ES-I3 (cell line): ENCODE results near the gene ZNF823.
A peak's percentile ranks its signal among the peaks of the same experiment; 100 is the strongest.

Source experiments
- H3K36me3 ChIP-seq: 2 replicates; pipeline ENCODE4 v1.6.1; 2013; ENCODE audit warnings: mild to moderate bottlenecking, low read length, control low read depth, moderate library complexity; ENCODE audit not compliant: insufficient read depth
- H3K4me1 ChIP-seq: 2 replicates; pipeline ENCODE4 v1.6.1; 2013; ENCODE audit warnings: mild to moderate bottlenecking, control low read depth, low read length; ENCODE audit not compliant: insufficient read depth
- H3K9ac ChIP-seq: 2 replicates; pipeline ENCODE4 v1.6.1; 2013; ENCODE audit warnings: low read depth, mild to moderate bottlenecking, low read length, moderate library complexity
- H3K9me3 ChIP-seq: 2 replicates; pipeline ENCODE4 v1.6.1; 2013; ENCODE audit warnings: mild to moderate bottlenecking, low read length, moderate library complexity; ENCODE audit not compliant: control insufficient read depth, insufficient read depth

The ZNF823 gene

GRCh38 chr19:11759805-11760204 lies 21.1 kb upstream of the ZNF823 start:
- H3K9ac ChIP-seq, result no peak overlapping the region
- no peaks in the 10 kb centered on the region for H3K4me1 ChIP-seq
- H3K9me3 ChIP-seq, result peaks cover 6% of the 10 kb centered on the region; the same call in 1 of the 2 replicates
- no peaks in the 10 kb centered on the region for H3K36me3 ChIP-seq

GRCh38 chr19:11756965-11757364 lies 18.2 kb upstream of the ZNF823 start:
- Histone ChIP-seq H3K9ac (no peak overlapping the region), H3K4me1 (no peaks in the 10 kb centered on the region), H3K36me3 (no peaks in the 10 kb centered on the region), H3K9me3 (peaks cover 6% of the 10 kb centered on the region)

- H3K36me3 ChIP-seq, result no peaks in the 10 kb centered on the region
- no peaks in the 10 kb centered on the region for H3K4me1 ChIP-seq
- H3K9me3 ChIP-seq, result peaks cover 6% of the 10 kb centered on the region
- no peak overlapping the region for H3K9ac ChIP-seq
Measured at GRCh38 chr19:11754663-11755062, 15.9 kb upstream of the ZNF823 start.

- H3K36me3 ChIP-seq, result no peaks in the 10 kb centered on the region
- H3K9ac ChIP-seq, result no peak overlapping the region
- H3K4me1 ChIP-seq, result no peaks in the 10 kb centered on the region
- peaks cover 5% of the 10 kb centered on the region for H3K9me3 ChIP-seq
Measured at GRCh38 chr19:11752244-11752736, 13.5 kb upstream of the ZNF823 start.

- no peaks in the 10 kb centered on the region for H3K36me3 ChIP-seq
- no peaks in the 10 kb centered on the region for H3K4me1 ChIP-seq
- H3K9me3 ChIP-seq, result no peaks in the 10 kb centered on the region; the same call in 1 of the 2 replicates
- H3K9ac ChIP-seq, result no peak overlapping the region
Measured at GRCh38 chr19:11749751-11750150, 11.0 kb upstream of the ZNF823 start.

GRCh38 chr19:11747277-11747676 lies 8.5 kb upstream of the ZNF823 start:
- H3K36me3 ChIP-seq, result no peaks in the 10 kb centered on the region
- no peak overlapping the region for H3K9ac ChIP-seq
- H3K4me1 ChIP-seq, result no peaks in the 10 kb centered on the region
- H3K9me3 ChIP-seq, result no peaks in the 10 kb centered on the region

GRCh38 chr19:11745869-11746268 lies 7.1 kb upstream of the ZNF823 start:
- H3K36me3 ChIP-seq, result no peaks in the 10 kb centered on the region
- no peak overlapping the region for H3K9ac ChIP-seq
- no peaks in the 10 kb centered on the region for H3K9me3 ChIP-seq
- no peaks in the 10 kb centered on the region for H3K4me1 ChIP-seq

GRCh38 chr19:11737964-11738745 lies 591 bp downstream of the ZNF823 start:
- Histone ChIP-seq H3K9ac (peak overlapping the region; percentile 70), H3K36me3 (no peaks in the 10 kb centered on the region), H3K4me1 (no peaks in the 10 kb centered on the region), H3K9me3 (no peaks in the 10 kb centered on the region)

- H3K36me3 ChIP-seq, result no peaks in the 10 kb centered on the region
- no peaks in the 10 kb centered on the region for H3K9me3 ChIP-seq
- no peak overlapping the region for H3K9ac ChIP-seq
- H3K4me1 ChIP-seq, result no peaks in the 10 kb centered on the region
Measured at GRCh38 chr19:11736696-11737095, 2.0 kb downstream of the ZNF823 start.

GRCh38 chr19:11735375-11735774 lies 3.4 kb downstream of the ZNF823 start:
- no peaks in the 10 kb centered on the region for H3K36me3 ChIP-seq
- H3K9me3 ChIP-seq, result no peaks in the 10 kb centered on the region
- H3K9ac ChIP-seq, result no peak overlapping the region
- H3K4me1 ChIP-seq, result no peaks in the 10 kb centered on the region

- H3K9me3 ChIP-seq, result no peaks in the 10 kb centered on the region
- H3K36me3 ChIP-seq, result no peaks in the 10 kb centered on the region
Measured at GRCh38 chr19:11729586-11729985, 9.2 kb downstream of the ZNF823 start.

GRCh38 chr19:11722414-11722813 lies 16.3 kb downstream of the ZNF823 start:
- Histone ChIP-seq H3K9ac (no peak overlapping the region), H3K9me3 (peaks cover 23% of the 10 kb centered on the region), H3K36me3 (peaks cover 8% of the 10 kb centered on the region; the same call in 1 of the 2 replicates), H3K4me1 (no peaks in the 10 kb centered on the region)

More at GRCh38 chr19:11729586-11729985, 9.2 kb downstream of the ZNF823 start:
- no peaks in the 10 kb centered on the region for H3K4me1 ChIP-seq
- no peak overlapping the region for H3K9ac ChIP-seq

- H3K4me1 ChIP-seq, result no peaks in the 10 kb centered on the region
- H3K36me3 ChIP-seq, result peaks cover 8% of the 10 kb centered on the region; the same call in 1 of the 2 replicates
- peaks cover 23% of the 10 kb centered on the region for H3K9me3 ChIP-seq
- H3K9ac ChIP-seq, result no peak overlapping the region
Measured at GRCh38 chr19:11721681-11722080, 17.1 kb downstream of the ZNF823 start.

- no peaks in the 10 kb centered on the region for H3K36me3 ChIP-seq
- H3K4me1 ChIP-seq, result no peaks in the 10 kb centered on the region
- H3K9me3 ChIP-seq, result no peaks in the 10 kb centered on the region
- H3K9ac ChIP-seq, result no peak overlapping the region
Measured at GRCh38 chr19:11710313-11710712, 28.4 kb downstream of the ZNF823 start.

GRCh38 chr19:11708457-11708856 lies 30.3 kb downstream of the ZNF823 start:
- no peaks in the 10 kb centered on the region for H3K4me1 ChIP-seq
- H3K9ac ChIP-seq, result no peak overlapping the region
- no peaks in the 10 kb centered on the region for H3K36me3 ChIP-seq
- H3K9me3 ChIP-seq, result no peaks in the 10 kb centered on the region
